ENCODE data around the gene ITGBL1. TPM values are rescaled to one million over a fixed set of nuclear protein-coding genes. Genes with fewer than 3 reads are reported as not detected.

ITGBL1 gene
- polyA plus RNA-seq, 1 experiment, result 73.7 TPM

- ChIA-PET POLR2A (no interaction called here), CTCF (interaction anchor here (0.9 to 3.3 kb wide), 2 partner anchors 16 to 345 kb away, joined by 3 to 16 read pairs; no protein-coding TSS in a partner anchor)
- no peak for TF ChIP-seq CTCF (IDR thresholded peaks at IDR 0.05; ENCODE audit: insufficient read depth, low read depth, low read length)
- no peaks in the 10 kb centered on the region for H3K27me3 ChIP-seq (ENCODE audit: control insufficient read depth, insufficient read depth, low read length)
- H3K4me3 ChIP-seq (ENCODE audit: low read depth, low read length), result no peak overlapping the region
- H3K36me3 ChIP-seq (ENCODE audit: control insufficient read depth, insufficient read depth, low read length), result no peaks in the 10 kb centered on the region
- no peak for DNase-seq (ENCODE audit: low read depth)
These were observed 37.3 kb downstream of the ITGBL1 start for GRCh38 chr13:101489643-101490405.

GRCh38 chr13:101490406-101491015, 38.0 kb downstream of the ITGBL1 start:
- Histone ChIP-seq H3K27me3 (ENCODE audit: control insufficient read depth, insufficient read depth, low read length) (no peaks in the 10 kb centered on the region), H3K4me3 (ENCODE audit: low read depth, low read length) (no peak overlapping the region), H3K36me3 (ENCODE audit: control insufficient read depth, insufficient read depth, low read length) (no peaks in the 10 kb centered on the region)
- ChIA-PET POLR2A (no interaction called here), CTCF (interaction anchor here (0.9 kb wide), 1 partner anchor 17 kb away, joined by 3 read pairs; no protein-coding TSS in a partner anchor)
- no peak for DNase-seq (ENCODE audit: low read depth)
- TF ChIP-seq CTCF (IDR thresholded peaks at IDR 0.05; ENCODE audit: insufficient read depth, low read depth, low read length), result no peak

- Histone ChIP-seq H3K4me3 (ENCODE audit: low read depth, low read length) (no peak overlapping the region), H3K36me3 (ENCODE audit: control insufficient read depth, insufficient read depth, low read length) (no peaks in the 10 kb centered on the region), H3K27me3 (ENCODE audit: control insufficient read depth, insufficient read depth, low read length) (no peaks in the 10 kb centered on the region)
- no peak for TF ChIP-seq CTCF (IDR thresholded peaks at IDR 0.05; ENCODE audit: insufficient read depth, low read depth, low read length)
- ChIA-PET CTCF (interaction anchor here (1.4 kb wide), 1 partner anchor 348 kb away, joined by 4 read pairs; no protein-coding TSS in a partner anchor), POLR2A (interaction anchor here (0.9 kb wide), 1 partner anchor 19 kb away, joined by 3 read pairs; no protein-coding TSS in a partner anchor)
- DNase-seq (ENCODE audit: low read depth), result no peak
These were observed 39.9 kb downstream of the ITGBL1 start for GRCh38 chr13:101492251-101492910.

GRCh38 chr13:101493541-101493940, 41.1 kb downstream of the ITGBL1 start:
- ChIA-PET CTCF (interaction anchor here (1.4 kb wide), 1 partner anchor 349 kb away, joined by 4 read pairs; no protein-coding TSS in a partner anchor), POLR2A (no interaction called here)
- H3K27me3 ChIP-seq (ENCODE audit: control insufficient read depth, insufficient read depth, low read length), result no peaks in the 10 kb centered on the region
- H3K4me3 ChIP-seq (ENCODE audit: low read depth, low read length), result no peak overlapping the region
- no peaks in the 10 kb centered on the region for H3K36me3 ChIP-seq (ENCODE audit: control insufficient read depth, insufficient read depth, low read length)
- no peak for DNase-seq (ENCODE audit: low read depth)
- no peak for TF ChIP-seq CTCF (IDR thresholded peaks at IDR 0.05; ENCODE audit: insufficient read depth, low read depth, low read length)

- TF ChIP-seq CTCF (IDR thresholded peaks at IDR 0.05; ENCODE audit: insufficient read depth, low read depth, low read length), result no peak
- POLR2A ChIA-PET, result no interaction called here
- CTCF ChIA-PET, result no interaction called here
- no peak for DNase-seq (ENCODE audit: low read depth)
- Histone ChIP-seq H3K27me3 (ENCODE audit: control insufficient read depth, insufficient read depth, low read length) (no peaks in the 10 kb centered on the region), H3K4me3 (ENCODE audit: low read depth, low read length) (no peak overlapping the region), H3K36me3 (ENCODE audit: control insufficient read depth, insufficient read depth, low read length) (no peaks in the 10 kb centered on the region)
These were observed 46.9 kb downstream of the ITGBL1 start for GRCh38 chr13:101499406-101499805.
